Measurements from ENCODE around the gene FLAD1. TPM values are rescaled to one million over a fixed set of nuclear protein-coding genes. Genes with fewer than 3 reads are reported as not detected.

The FLAD1 gene
- total RNA-seq, 1 experiment from 2014 or later: 97.0 TPM

DNA sequence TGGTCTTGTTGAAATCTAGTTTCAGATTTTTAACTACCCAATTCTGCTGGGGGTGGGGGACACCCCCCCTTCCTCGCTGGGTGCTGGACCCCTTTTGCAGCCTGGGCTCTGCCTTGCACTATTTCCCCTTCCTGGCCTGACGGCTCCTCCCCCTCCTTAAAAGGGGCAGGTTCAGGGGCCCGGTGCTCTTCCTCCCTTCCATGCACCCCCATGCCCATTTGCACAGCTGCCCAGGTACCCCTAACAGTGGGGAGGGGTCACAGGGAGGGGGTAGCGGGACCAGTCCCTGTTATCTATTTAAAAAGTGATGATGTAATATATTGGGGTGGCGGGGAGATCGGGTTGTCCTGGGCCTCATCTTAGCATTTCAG is 34.8 kb downstream of the FLAD1 start:
- Histone ChIP-seq H3K56ac (ENCODE audit: insufficient read length, low read depth, low read length) (no peak overlapping the region), H2AFZ (ENCODE audit: low read length) (no peak overlapping the region), H3K18ac (ENCODE audit: insufficient read length, low read depth, low read length) (no peak overlapping the region), H2AK5ac (ENCODE audit: insufficient read length, low read length) (no peak overlapping the region), H4K8ac (replicated peaks; ENCODE audit: insufficient read length, low read depth, low read length) (no peak overlapping the region), H4K91ac (ENCODE audit: insufficient read length, low read depth, low read length) (no peak overlapping the region), H2BK20ac (ENCODE audit: low read depth, low read length, poor library complexity, severe bottlenecking) (no peak overlapping the region), H3K14ac (ENCODE audit: insufficient read depth, low read length) (no peak overlapping the region), H3K4me2 (ENCODE audit: insufficient read depth, insufficient read length, low read length) (peak overlapping the region; percentile 34), H2BK5ac (ENCODE audit: insufficient read length, low read length) (no peak overlapping the region), H3K23ac (ENCODE audit: insufficient read length, low read depth, low read length) (no peak overlapping the region), H3K4ac (ENCODE audit: low read depth, low read length) (no peak overlapping the region), H2BK15ac (ENCODE audit: low read depth, low read length) (no peak overlapping the region), H2BK120ac (ENCODE audit: low read depth, low read length, poor library complexity, severe bottlenecking) (no peak overlapping the region), H3K23me2 (ENCODE audit: insufficient read length, low read depth, low read length, poor library complexity, severe bottlenecking) (no peaks in the 10 kb centered on the region), H4K20me1 (ENCODE audit: control insufficient read depth, insufficient read depth, insufficient read length) (no peaks in the 10 kb centered on the region), H3K9ac (ENCODE audit: extremely low read depth, insufficient read length, low read length) (no peak overlapping the region), H2BK12ac (ENCODE audit: insufficient read length, low read depth, low read length) (no peak overlapping the region), H3T11ph (ENCODE audit: low read length) (no peak overlapping the region), H3K27me3 (ENCODE audit: insufficient read depth, low read length) (no peaks in the 10 kb centered on the region), H3K79me2 (ENCODE audit: insufficient read depth, low read length) (no peaks in the 10 kb centered on the region), H4K5ac (ENCODE audit: insufficient read length, low read depth, low read length) (no peak overlapping the region), H3K4me1 (ENCODE audit: insufficient read depth, low read length) (peaks cover 1% of the 10 kb centered on the region; the same call in 1 of the 2 replicates), H3K79me1 (ENCODE audit: insufficient read depth, low read depth, low read length, poor library complexity, severe bottlenecking) (no peaks in the 10 kb centered on the region), H3K9me3 (ENCODE audit: control insufficient read depth, low read depth, low read length) (no peaks in the 10 kb centered on the region), H3K27ac (ENCODE audit: insufficient read length, low read depth, low read length) (no peak overlapping the region)
- WGBS (ENCODE audit: extremely low coverage, insufficient read length, low lambda C conversion rate): no CpG with 5 or more reads among the region's 6 CpGs
- Mint-ChIP-seq H3K9me3 (no peaks in the 10 kb centered on the region; a peak in 1 of 5 replicates), H3K36me3 (ENCODE audit: insufficient read depth in 1 of 3, low read depth in 3 of 3) (peaks cover 6 to 35% (median 22%) of the 10 kb centered on the region in 3 experiments; a peak in 6 of 7 replicates), H3K4me3 (peak overlapping the region in 1 of 2 experiments; percentile 71; a peak in 3 of 5 replicates), H3K27me3 (ENCODE audit: low read depth) (peaks cover 4% of the 10 kb centered on the region), H3K27ac (no peak overlapping the region), H3K4me1 (peaks cover 29 to 51% of the 10 kb centered on the region in 2 experiments)
- no peak for DNase-seq
- TF ChIP-seq, protein P1, sequence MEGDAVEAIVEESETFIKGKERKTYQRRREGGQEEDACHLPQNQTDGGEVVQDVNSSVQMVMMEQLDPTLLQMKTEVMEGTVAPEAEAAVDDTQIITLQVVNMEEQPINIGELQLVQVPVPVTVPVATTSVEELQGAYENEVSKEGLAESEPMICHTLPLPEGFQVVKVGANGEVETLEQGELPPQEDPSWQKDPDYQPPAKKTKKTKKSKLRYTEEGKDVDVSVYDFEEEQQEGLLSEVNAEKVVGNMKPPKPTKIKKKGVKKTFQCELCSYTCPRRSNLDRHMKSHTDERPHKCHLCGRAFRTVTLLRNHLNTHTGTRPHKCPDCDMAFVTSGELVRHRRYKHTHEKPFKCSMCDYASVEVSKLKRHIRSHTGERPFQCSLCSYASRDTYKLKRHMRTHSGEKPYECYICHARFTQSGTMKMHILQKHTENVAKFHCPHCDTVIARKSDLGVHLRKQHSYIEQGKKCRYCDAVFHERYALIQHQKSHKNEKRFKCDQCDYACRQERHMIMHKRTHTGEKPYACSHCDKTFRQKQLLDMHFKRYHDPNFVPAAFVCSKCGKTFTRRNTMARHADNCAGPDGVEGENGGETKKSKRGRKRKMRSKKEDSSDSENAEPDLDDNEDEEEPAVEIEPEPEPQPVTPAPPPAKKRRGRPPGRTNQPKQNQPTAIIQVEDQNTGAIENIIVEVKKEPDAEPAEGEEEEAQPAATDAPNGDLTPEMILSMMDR (conservative IDR thresholded peaks at IDR 0.05): no peak

Data from H9 (cell line).